Stomach smooth muscle (tissue), 2 donors: ENCODE measurements around the gene ERFE.
"Not testable (repeated sequence)": the region's sequence is repeated elsewhere in the genome, so short reads cannot be mapped to it uniquely, and the experiment has no call there.

Experiments
- H3K27ac ChIP-seq: one replicate; pipeline ENCODE4 v1.7.0; 2013; ENCODE audit warnings: mild to moderate bottlenecking, low read length, inconsistent platforms
- H3K27me3 ChIP-seq, 2 donors: one replicate each; pipeline ENCODE4 v1.7.0; 2013; ENCODE audit warnings: low read length in 2 of 2; ENCODE audit not compliant: insufficient read depth in 2 of 2, control insufficient read depth in 1 of 2
- H3K36me3 ChIP-seq, 2 donors: one replicate each; pipeline ENCODE4 v1.7.0; 2013; ENCODE audit warnings: low read length in 2 of 2; ENCODE audit not compliant: control insufficient read depth in 2 of 2, insufficient read depth in 2 of 2
- H3K4me1 ChIP-seq: one replicate; pipeline ENCODE4 v1.7.0; 2013; ENCODE audit warnings: low read length; ENCODE audit not compliant: control insufficient read depth, insufficient read depth
- H3K4me3 ChIP-seq, 2 donors: one replicate each; pipeline ENCODE4 v1.7.0; 2013; ENCODE audit warnings: low read length in 2 of 2
- H3K9ac ChIP-seq, 2 donors: one replicate each; pipeline ENCODE4 v1.7.0; 2013; ENCODE audit warnings: low read length in 2 of 2, mild to moderate bottlenecking in 1 of 2
- H3K9me3 ChIP-seq, 2 donors: one replicate each; pipeline ENCODE4 v1.7.0; 2013; ENCODE audit warnings: low read length in 2 of 2; ENCODE audit not compliant: control insufficient read depth in 2 of 2
- donor health status: healthy.
- donor health status: Pancreatic carcinoma.

The ERFE gene

GRCh38 chr2:238158509-238159070, at the start of gene ERFE:
Gene ERFE (plus strand): TSS chr2:238158970. CDS start chr2:238159008, 38 bp downstream.
- H3K9me3 ChIP-seq, result no peaks in the 10 kb centered on the region
- H3K4me3 ChIP-seq, result peak within 1 kb of the TSS in 1 of 2 donors; percentile 44
- peaks cover 13 to 25% of the 10 kb centered on the region in 2 donors for H3K27me3 ChIP-seq
- no peak within 1 kb of the TSS for H3K27ac ChIP-seq
- H3K36me3 ChIP-seq, result no peaks in the 10 kb centered on the region
- H3K4me1 ChIP-seq, result peaks cover 5% of the 10 kb centered on the region
- no peak within 1 kb of the TSS for H3K9ac ChIP-seq

- H3K27ac ChIP-seq, result no peak overlapping the region
- no peak overlapping the region for H3K4me3 ChIP-seq
- H3K27me3 ChIP-seq, result peaks cover 0 to 10% of the 10 kb centered on the region in 2 donors
- no peaks in the 10 kb centered on the region for H3K4me1 ChIP-seq
- H3K9me3 ChIP-seq, result no peaks in the 10 kb centered on the region
- H3K9ac ChIP-seq, result no peak overlapping the region
- no peaks in the 10 kb centered on the region for H3K36me3 ChIP-seq
Measured at GRCh38 chr2:238113611-238114010, 45.2 kb upstream of the ERFE start.

GRCh38 chr2:238114331-238114841, 44.4 kb upstream of the ERFE start:
- no peaks in the 10 kb centered on the region for H3K4me1 ChIP-seq
- no peaks in the 10 kb centered on the region for H3K9me3 ChIP-seq
- H3K36me3 ChIP-seq, result no peaks in the 10 kb centered on the region
- H3K27me3 ChIP-seq, result peaks cover 0 to 10% of the 10 kb centered on the region in 2 donors
- H3K27ac ChIP-seq, result no peak overlapping the region
- no peak overlapping the region for H3K9ac ChIP-seq
- no peak overlapping the region for H3K4me3 ChIP-seq

GRCh38 chr2:238114851-238115660, 43.7 kb upstream of the ERFE start:
- H3K4me3 ChIP-seq, result no peak overlapping the region
- no peak overlapping the region for H3K27ac ChIP-seq

GRCh38 chr2:238115709-238116108, 43.1 kb upstream of the ERFE start:
- H3K9me3 ChIP-seq, H3K4me3 ChIP-seq, H3K27me3 ChIP-seq, H3K4me1 ChIP-seq, H3K36me3 ChIP-seq, H3K9ac ChIP-seq, H3K27ac ChIP-seq: not testable (repeated sequence)

More at GRCh38 chr2:238114851-238115660, 43.7 kb upstream of the ERFE start:
- no peaks in the 10 kb centered on the region for H3K9me3 ChIP-seq
- H3K4me1 ChIP-seq, result no peaks in the 10 kb centered on the region
- no peaks in the 10 kb centered on the region for H3K36me3 ChIP-seq
- H3K9ac ChIP-seq, result no peak overlapping the region
- H3K27me3 ChIP-seq, result peaks cover 0 to 10% of the 10 kb centered on the region in 2 donors

- H3K9ac ChIP-seq, result no peak overlapping the region
Measured at GRCh38 chr2:238116298-238117198, 42.2 kb upstream of the ERFE start.

GRCh38 chr2:238117199-238118154, 41.3 kb upstream of the ERFE start:
- Histone ChIP-seq H3K36me3 (no peaks in the 10 kb centered on the region), H3K27me3 (peaks cover 0 to 10% of the 10 kb centered on the region in 2 donors), H3K9me3 (no peaks in the 10 kb centered on the region), H3K4me1 (peaks cover 3% of the 10 kb centered on the region), H3K9ac (no peak overlapping the region), H3K27ac (no peak overlapping the region), H3K4me3 (no peak overlapping the region)

More at GRCh38 chr2:238116298-238117198, 42.2 kb upstream of the ERFE start:
- Histone ChIP-seq H3K27me3 (peaks cover 0 to 10% of the 10 kb centered on the region in 2 donors), H3K36me3 (no peaks in the 10 kb centered on the region), H3K4me1 (peaks cover 3% of the 10 kb centered on the region), H3K9me3 (no peaks in the 10 kb centered on the region), H3K4me3 (no peak overlapping the region), H3K27ac (no peak overlapping the region)

GRCh38 chr2:238119756-238120462, 38.9 kb upstream of the ERFE start:
- no peak overlapping the region for H3K9ac ChIP-seq
- no peak overlapping the region for H3K4me3 ChIP-seq
- peaks cover 0 to 10% of the 10 kb centered on the region in 2 donors for H3K27me3 ChIP-seq
- no peak overlapping the region for H3K27ac ChIP-seq
- no peaks in the 10 kb centered on the region for H3K9me3 ChIP-seq
- peaks cover 3% of the 10 kb centered on the region for H3K4me1 ChIP-seq
- no peaks in the 10 kb centered on the region for H3K36me3 ChIP-seq

GRCh38 chr2:238120463-238121298, 38.1 kb upstream of the ERFE start:
- Histone ChIP-seq H3K9me3 (no peaks in the 10 kb centered on the region), H3K4me3 (no peak overlapping the region), H3K27ac (no peak overlapping the region), H3K27me3 (peaks cover 0 to 10% of the 10 kb centered on the region in 2 donors), H3K36me3 (no peaks in the 10 kb centered on the region), H3K4me1 (peaks cover 3% of the 10 kb centered on the region), H3K9ac (no peak overlapping the region)
